ENCODE results near the gene XRCC3. TPM values are rescaled to one million over a fixed set of nuclear protein-coding genes. Genes with fewer than 3 reads are reported as not detected.

The XRCC3 gene
- total RNA-seq, 2 donors from 2014 or later, result 37.3 to 112 TPM

- no peaks in the 10 kb centered on the region for H3K9me3 Mint-ChIP-seq
Observed at GRCh38 chr14:103679351-103679750, 35.9 kb downstream of the XRCC3 start.

GRCh38 chr14:103676881-103677675 lies 38.2 kb downstream of the XRCC3 start:
- Mint-ChIP-seq H3K27me3 (no peaks in the 10 kb centered on the region), H3K9me3 (no peaks in the 10 kb centered on the region), H3K27ac (no peak overlapping the region), H3K4me3 (no peak overlapping the region), H3K4me1 (ENCODE audit: low read depth in 2 of 2) (peaks cover 0 to 8% of the 10 kb centered on the region in 2 donors), H3K36me3 (peaks cover 29% of the 10 kb centered on the region)
- DNase-seq (ENCODE audit: low spot score) (no peak), ATAC-seq (no peak)

More at GRCh38 chr14:103679351-103679750, 35.9 kb downstream of the XRCC3 start:
- H3K27me3 Mint-ChIP-seq, result no peaks in the 10 kb centered on the region
- ATAC-seq, result peak; percentile 80 to 82
- no peak for DNase-seq (ENCODE audit: low spot score)
- peak overlapping the region in 1 of 2 donors; percentile 66 for H3K27ac Mint-ChIP-seq
- H3K36me3 Mint-ChIP-seq, result peaks cover 17% of the 10 kb centered on the region
- peaks cover 0 to 8% of the 10 kb centered on the region in 2 donors for H3K4me1 Mint-ChIP-seq (ENCODE audit: low read depth in 2 of 2)
- no peak overlapping the region for H3K4me3 Mint-ChIP-seq

- no peak overlapping the region for H3K27ac Mint-ChIP-seq
- H3K4me3 Mint-ChIP-seq, result no peak overlapping the region
- H3K27me3 Mint-ChIP-seq, result no peaks in the 10 kb centered on the region
- peaks cover 0 to 11% of the 10 kb centered on the region in 2 donors for H3K4me1 Mint-ChIP-seq (ENCODE audit: low read depth in 2 of 2)
- DNase-seq (ENCODE audit: low spot score) (no peak), ATAC-seq (no peak)
- no peaks in the 10 kb centered on the region for H3K9me3 Mint-ChIP-seq
- peaks cover 36% of the 10 kb centered on the region for H3K36me3 Mint-ChIP-seq
Observed at GRCh38 chr14:103675957-103676356, 39.3 kb downstream of the XRCC3 start.

GRCh38 chr14:103671911-103672310 lies 43.3 kb downstream of the XRCC3 start:
- peak overlapping the region in 1 of 2 donors; percentile 23 for H3K27ac Mint-ChIP-seq
- no peaks in the 10 kb centered on the region for H3K27me3 Mint-ChIP-seq
- DNase-seq (ENCODE audit: low spot score) (no peak), ATAC-seq (no peak)
- peaks cover 39% of the 10 kb centered on the region for H3K36me3 Mint-ChIP-seq
- peaks cover 0 to 5% of the 10 kb centered on the region in 2 donors for H3K4me1 Mint-ChIP-seq (ENCODE audit: low read depth in 2 of 2)
- H3K9me3 Mint-ChIP-seq, result no peaks in the 10 kb centered on the region
- H3K4me3 Mint-ChIP-seq, result no peak overlapping the region

GRCh38 chr14:103669370-103669769 lies 45.9 kb downstream of the XRCC3 start:
- Mint-ChIP-seq H3K9me3 (no peaks in the 10 kb centered on the region), H3K4me1 (ENCODE audit: low read depth in 2 of 2) (peaks cover 0 to 4% of the 10 kb centered on the region in 2 donors), H3K36me3 (peaks cover 28% of the 10 kb centered on the region), H3K27me3 (no peaks in the 10 kb centered on the region), H3K27ac (no peak overlapping the region), H3K4me3 (no peak overlapping the region)
- no peak for DNase-seq (ENCODE audit: low spot score)
- no peak for ATAC-seq

- H3K36me3 Mint-ChIP-seq, result peaks cover 22% of the 10 kb centered on the region
- H3K9me3 Mint-ChIP-seq, result no peaks in the 10 kb centered on the region
- peaks cover 0 to 7% of the 10 kb centered on the region in 2 donors for H3K4me1 Mint-ChIP-seq (ENCODE audit: low read depth in 2 of 2)
- no peak for ATAC-seq
- no peaks in the 10 kb centered on the region for H3K27me3 Mint-ChIP-seq
- no peak for DNase-seq (ENCODE audit: low spot score)
- no peak overlapping the region for H3K4me3 Mint-ChIP-seq
- no peak overlapping the region for H3K27ac Mint-ChIP-seq
Observed at GRCh38 chr14:103668117-103668516, 47.1 kb downstream of the XRCC3 start.

GRCh38 chr14:103667671-103668070 lies 47.6 kb downstream of the XRCC3 start:
- ATAC-seq (no peak), DNase-seq (ENCODE audit: low spot score) (no peak)
- H3K36me3 Mint-ChIP-seq, result peaks cover 18% of the 10 kb centered on the region
- H3K4me1 Mint-ChIP-seq (ENCODE audit: low read depth in 2 of 2), result peaks cover 0 to 7% of the 10 kb centered on the region in 2 donors
- H3K4me3 Mint-ChIP-seq, result no peak overlapping the region
- no peak overlapping the region for H3K27ac Mint-ChIP-seq
- H3K9me3 Mint-ChIP-seq, result no peaks in the 10 kb centered on the region
- no peaks in the 10 kb centered on the region for H3K27me3 Mint-ChIP-seq

- Mint-ChIP-seq H3K4me3 (no peak overlapping the region), H3K4me1 (ENCODE audit: low read depth in 2 of 2) (peaks cover 3 to 4% of the 10 kb centered on the region in 2 donors), H3K36me3 (peaks cover 4% of the 10 kb centered on the region), H3K27ac (no peak overlapping the region), H3K27me3 (no peaks in the 10 kb centered on the region), H3K9me3 (no peaks in the 10 kb centered on the region)
- ATAC-seq, result no peak
- no peak for DNase-seq (ENCODE audit: low spot score)
Observed at GRCh38 chr14:103663506-103663905, 51.7 kb downstream of the XRCC3 start.

- no peaks in the 10 kb centered on the region for H3K27me3 Mint-ChIP-seq
- H3K9me3 Mint-ChIP-seq, result no peaks in the 10 kb centered on the region
- H3K27ac Mint-ChIP-seq, result no peak overlapping the region
- H3K36me3 Mint-ChIP-seq, result peaks cover 4% of the 10 kb centered on the region
- H3K4me3 Mint-ChIP-seq, result no peak overlapping the region
- DNase-seq (ENCODE audit: low spot score) (no peak), ATAC-seq (no peak)
- peaks cover 3 to 7% of the 10 kb centered on the region in 2 donors for H3K4me1 Mint-ChIP-seq (ENCODE audit: low read depth in 2 of 2)
Observed at GRCh38 chr14:103662591-103662990, 52.7 kb downstream of the XRCC3 start.

- Mint-ChIP-seq H3K4me3 (no peak overlapping the region), H3K27ac (no peak overlapping the region), H3K9me3 (no peaks in the 10 kb centered on the region), H3K4me1 (ENCODE audit: low read depth in 2 of 2) (peaks cover 3 to 7% of the 10 kb centered on the region in 2 donors), H3K27me3 (no peaks in the 10 kb centered on the region), H3K36me3 (peaks cover 4% of the 10 kb centered on the region)
- ATAC-seq (no peak), DNase-seq (ENCODE audit: low spot score) (no peak)
Observed at GRCh38 chr14:103662029-103662428, 53.2 kb downstream of the XRCC3 start.

- Mint-ChIP-seq H3K4me3 (no peak overlapping the region), H3K4me1 (ENCODE audit: low read depth in 2 of 2) (peaks cover 8 to 9% of the 10 kb centered on the region in 2 donors), H3K27me3 (no peaks in the 10 kb centered on the region), H3K27ac (no peak overlapping the region), H3K9me3 (no peaks in the 10 kb centered on the region), H3K36me3 (peaks cover 11% of the 10 kb centered on the region)
- no peak for ATAC-seq
- no peak for DNase-seq (ENCODE audit: low spot score)
Observed at GRCh38 chr14:103659631-103660030, 55.6 kb downstream of the XRCC3 start.

- ATAC-seq (no peak), DNase-seq (ENCODE audit: low spot score) (no peak)
- peaks cover 8 to 20% of the 10 kb centered on the region in 2 donors for H3K4me1 Mint-ChIP-seq (ENCODE audit: low read depth in 2 of 2)
- H3K9me3 Mint-ChIP-seq, result no peaks in the 10 kb centered on the region
- no peak overlapping the region for H3K4me3 Mint-ChIP-seq
- H3K27ac Mint-ChIP-seq, result no peak overlapping the region
- H3K36me3 Mint-ChIP-seq, result peaks cover 16% of the 10 kb centered on the region
- no peaks in the 10 kb centered on the region for H3K27me3 Mint-ChIP-seq
Observed at GRCh38 chr14:103657471-103657870, 57.8 kb downstream of the XRCC3 start.

- Mint-ChIP-seq H3K4me3 (no peak overlapping the region), H3K36me3 (peaks cover 16% of the 10 kb centered on the region)
Observed at GRCh38 chr14:103656756-103657133, 58.5 kb downstream of the XRCC3 start.

GRCh38 chr14:103656031-103656755 lies 59.1 kb downstream of the XRCC3 start:
- peaks cover 13 to 28% of the 10 kb centered on the region in 2 donors for H3K4me1 Mint-ChIP-seq (ENCODE audit: low read depth in 2 of 2)
- ATAC-seq, result no peak
- no peak for DNase-seq (ENCODE audit: low spot score)
- H3K27me3 Mint-ChIP-seq, result no peaks in the 10 kb centered on the region
- H3K27ac Mint-ChIP-seq, result peak overlapping the region in 1 of 2 donors; percentile 57
- H3K9me3 Mint-ChIP-seq, result no peaks in the 10 kb centered on the region
- H3K4me3 Mint-ChIP-seq, result no peak overlapping the region
- H3K36me3 Mint-ChIP-seq, result peaks cover 16% of the 10 kb centered on the region

More at GRCh38 chr14:103656756-103657133, 58.5 kb downstream of the XRCC3 start:
- no peaks in the 10 kb centered on the region for H3K27me3 Mint-ChIP-seq
- peak overlapping the region in 1 of 2 donors; percentile 57 for H3K27ac Mint-ChIP-seq
- ATAC-seq, result no peak
- DNase-seq (ENCODE audit: low spot score), result no peak
- peaks cover 8 to 24% of the 10 kb centered on the region in 2 donors for H3K4me1 Mint-ChIP-seq (ENCODE audit: low read depth in 2 of 2)
- no peaks in the 10 kb centered on the region for H3K9me3 Mint-ChIP-seq
